ENCODE data around the gene CASKIN1. TPM values are rescaled to one million over a fixed set of nuclear protein-coding genes. Genes with fewer than 3 reads are reported as not detected.

The CASKIN1 gene
- total and polyA plus RNA-seq, 4 donors: under 0.01 to 0.17 (median 0.09) TPM; not detected in 1

DNA sequence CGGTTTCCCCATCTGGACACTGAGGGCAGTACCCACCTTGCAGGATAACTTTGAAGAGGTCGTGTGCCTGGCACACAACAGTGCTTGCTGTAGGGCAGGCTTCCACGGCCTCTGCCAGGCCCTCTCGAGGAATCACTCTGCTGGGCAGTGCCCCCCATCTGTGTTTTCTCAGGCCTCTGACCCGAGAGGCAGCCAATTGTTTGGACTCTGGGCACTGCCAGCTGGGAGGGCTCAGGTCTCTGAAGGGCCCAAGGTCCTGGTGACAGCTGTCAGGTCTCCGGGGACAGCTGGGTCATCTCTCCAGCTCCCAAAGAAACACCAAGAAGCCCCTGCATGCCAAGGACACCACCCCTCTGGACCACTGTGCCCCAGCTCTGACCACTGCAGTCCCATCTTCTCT lies 49.0 kb downstream of the CASKIN1 start:
- Histone ChIP-seq H3K9ac (ENCODE audit: low read depth in 1 of 2, low read length in 2 of 2) (no peak overlapping the region), H3K4me1 (ENCODE audit: control insufficient read depth in 4 of 4, insufficient read depth in 4 of 4, low read length in 3 of 4) (peaks cover 16 to 53% (median 50%) of the 10 kb centered on the region in 4 donors), H3K27ac (ENCODE audit: low read depth in 1 of 2, low read length in 2 of 2) (peak overlapping the region; percentile 87 to 90), H3K9me3 (ENCODE audit: control insufficient read depth in 4 of 4, low read length in 3 of 4) (no peaks in the 10 kb centered on the region), H3K4me3 (ENCODE audit: low read depth in 1 of 3, low read length in 3 of 3) (peak overlapping the region in 1 of 3 donors; percentile 24), H3K27me3 (ENCODE audit: control insufficient read depth in 4 of 4, insufficient read depth in 4 of 4, low read length in 3 of 4) (no peaks in the 10 kb centered on the region), H3K36me3 (ENCODE audit: control insufficient read depth in 4 of 4, insufficient read depth in 3 of 4, low read depth in 1 of 4, low read length in 3 of 4) (peaks cover 0 to 5% (median under 1%) of the 10 kb centered on the region in 4 donors)
- DNase-seq (ENCODE audit: low spot score): no peak
- no peak for TF ChIP-seq TAF1 (conservative IDR thresholded peaks at IDR 0.05)
- TF ChIP-seq HNF4A (conservative IDR thresholded peaks at IDR 0.05): peak in 1 of 2 donors; percentile 42
- WGBS: 40% methylated on average over 6 of the region's 6 CpGs

DNA sequence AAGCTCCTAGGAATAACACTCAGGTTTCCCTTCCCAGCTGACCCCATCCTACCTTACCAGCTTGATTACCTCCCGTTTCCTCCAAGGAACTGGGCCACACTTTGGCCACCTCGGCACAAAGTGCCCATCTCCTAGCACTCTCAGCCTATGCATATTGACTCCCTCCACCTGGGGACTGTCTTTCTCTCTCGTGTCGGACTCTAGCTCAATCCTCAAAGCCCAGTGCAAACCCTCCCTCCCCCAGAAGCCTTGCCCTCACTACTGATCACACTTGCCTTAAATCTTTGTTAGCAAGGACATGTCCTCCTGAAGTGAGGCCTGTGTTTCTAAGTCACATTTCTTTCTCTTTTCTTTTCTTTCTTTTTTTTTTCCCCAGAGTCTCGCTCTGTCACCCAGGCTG lies 50.6 kb downstream of the CASKIN1 start:
- WGBS: 93% methylated on average over 5 of the region's 5 CpGs
- H3K27me3 ChIP-seq (ENCODE audit: control insufficient read depth in 4 of 4, insufficient read depth in 4 of 4, low read length in 3 of 4): no peaks in the 10 kb centered on the region
- H3K27ac ChIP-seq (ENCODE audit: low read depth in 1 of 2, low read length in 2 of 2): no peak overlapping the region
- H3K9me3 ChIP-seq (ENCODE audit: control insufficient read depth in 4 of 4, low read length in 3 of 4): no peaks in the 10 kb centered on the region
- no peak overlapping the region for H3K9ac ChIP-seq (ENCODE audit: low read depth in 1 of 2, low read length in 2 of 2)
- no peak for DNase-seq (ENCODE audit: low spot score)
- H3K4me1 ChIP-seq (ENCODE audit: control insufficient read depth in 4 of 4, insufficient read depth in 4 of 4, low read length in 3 of 4): peaks cover 10 to 38% (median 34%) of the 10 kb centered on the region in 4 donors
- no peak overlapping the region for H3K4me3 ChIP-seq (ENCODE audit: low read depth in 1 of 3, low read length in 3 of 3)
- H3K36me3 ChIP-seq (ENCODE audit: control insufficient read depth in 4 of 4, insufficient read depth in 3 of 4, low read depth in 1 of 4, low read length in 3 of 4): no peaks in the 10 kb centered on the region
- TF ChIP-seq, protein P1, sequence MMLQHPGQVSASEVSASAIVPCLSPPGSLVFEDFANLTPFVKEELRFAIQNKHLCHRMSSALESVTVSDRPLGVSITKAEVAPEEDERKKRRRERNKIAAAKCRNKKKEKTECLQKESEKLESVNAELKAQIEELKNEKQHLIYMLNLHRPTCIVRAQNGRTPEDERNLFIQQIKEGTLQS (IDR thresholded peaks at IDR 0.05): no peak
- TF ChIP-seq RXRA (IDR thresholded peaks at IDR 0.05) (no peak), HNF4A (conservative IDR thresholded peaks at IDR 0.05) (no peak), GABPA (IDR thresholded peaks at IDR 0.05 in 1 of 2, conservative IDR thresholded peaks at IDR 0.05 in 1 of 2) (no peak), FOXA1 (IDR thresholded peaks at IDR 0.05) (no peak), HNF4G (IDR thresholded peaks at IDR 0.05) (no peak), NR2F2 (IDR thresholded peaks at IDR 0.05) (no peak), YY1 (IDR thresholded peaks at IDR 0.05) (no peak), TAF1 (conservative IDR thresholded peaks at IDR 0.05) (no peak), FOXA2 (IDR thresholded peaks at IDR 0.05) (no peak)
- TF ChIP-seq, protein P2, sequence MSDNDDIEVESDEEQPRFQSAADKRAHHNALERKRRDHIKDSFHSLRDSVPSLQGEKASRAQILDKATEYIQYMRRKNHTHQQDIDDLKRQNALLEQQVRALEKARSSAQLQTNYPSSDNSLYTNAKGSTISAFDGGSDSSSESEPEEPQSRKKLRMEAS (IDR thresholded peaks at IDR 0.05): no peak
- TF ChIP-seq, protein P3, sequence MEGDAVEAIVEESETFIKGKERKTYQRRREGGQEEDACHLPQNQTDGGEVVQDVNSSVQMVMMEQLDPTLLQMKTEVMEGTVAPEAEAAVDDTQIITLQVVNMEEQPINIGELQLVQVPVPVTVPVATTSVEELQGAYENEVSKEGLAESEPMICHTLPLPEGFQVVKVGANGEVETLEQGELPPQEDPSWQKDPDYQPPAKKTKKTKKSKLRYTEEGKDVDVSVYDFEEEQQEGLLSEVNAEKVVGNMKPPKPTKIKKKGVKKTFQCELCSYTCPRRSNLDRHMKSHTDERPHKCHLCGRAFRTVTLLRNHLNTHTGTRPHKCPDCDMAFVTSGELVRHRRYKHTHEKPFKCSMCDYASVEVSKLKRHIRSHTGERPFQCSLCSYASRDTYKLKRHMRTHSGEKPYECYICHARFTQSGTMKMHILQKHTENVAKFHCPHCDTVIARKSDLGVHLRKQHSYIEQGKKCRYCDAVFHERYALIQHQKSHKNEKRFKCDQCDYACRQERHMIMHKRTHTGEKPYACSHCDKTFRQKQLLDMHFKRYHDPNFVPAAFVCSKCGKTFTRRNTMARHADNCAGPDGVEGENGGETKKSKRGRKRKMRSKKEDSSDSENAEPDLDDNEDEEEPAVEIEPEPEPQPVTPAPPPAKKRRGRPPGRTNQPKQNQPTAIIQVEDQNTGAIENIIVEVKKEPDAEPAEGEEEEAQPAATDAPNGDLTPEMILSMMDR (IDR thresholded peaks at IDR 0.05; ENCODE audit: low read depth, low read length, missing input control): no peak
- TF ChIP-seq, protein P4, sequence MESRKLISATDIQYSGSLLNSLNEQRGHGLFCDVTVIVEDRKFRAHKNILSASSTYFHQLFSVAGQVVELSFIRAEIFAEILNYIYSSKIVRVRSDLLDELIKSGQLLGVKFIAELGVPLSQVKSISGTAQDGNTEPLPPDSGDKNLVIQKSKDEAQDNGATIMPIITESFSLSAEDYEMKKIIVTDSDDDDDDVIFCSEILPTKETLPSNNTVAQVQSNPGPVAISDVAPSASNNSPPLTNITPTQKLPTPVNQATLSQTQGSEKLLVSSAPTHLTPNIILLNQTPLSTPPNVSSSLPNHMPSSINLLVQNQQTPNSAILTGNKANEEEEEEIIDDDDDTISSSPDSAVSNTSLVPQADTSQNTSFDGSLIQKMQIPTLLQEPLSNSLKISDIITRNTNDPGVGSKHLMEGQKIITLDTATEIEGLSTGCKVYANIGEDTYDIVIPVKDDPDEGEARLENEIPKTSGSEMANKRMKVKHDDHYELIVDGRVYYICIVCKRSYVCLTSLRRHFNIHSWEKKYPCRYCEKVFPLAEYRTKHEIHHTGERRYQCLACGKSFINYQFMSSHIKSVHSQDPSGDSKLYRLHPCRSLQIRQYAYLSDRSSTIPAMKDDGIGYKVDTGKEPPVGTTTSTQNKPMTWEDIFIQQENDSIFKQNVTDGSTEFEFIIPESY (IDR thresholded peaks at IDR 0.05): no peak
- TF ChIP-seq, protein P5, sequence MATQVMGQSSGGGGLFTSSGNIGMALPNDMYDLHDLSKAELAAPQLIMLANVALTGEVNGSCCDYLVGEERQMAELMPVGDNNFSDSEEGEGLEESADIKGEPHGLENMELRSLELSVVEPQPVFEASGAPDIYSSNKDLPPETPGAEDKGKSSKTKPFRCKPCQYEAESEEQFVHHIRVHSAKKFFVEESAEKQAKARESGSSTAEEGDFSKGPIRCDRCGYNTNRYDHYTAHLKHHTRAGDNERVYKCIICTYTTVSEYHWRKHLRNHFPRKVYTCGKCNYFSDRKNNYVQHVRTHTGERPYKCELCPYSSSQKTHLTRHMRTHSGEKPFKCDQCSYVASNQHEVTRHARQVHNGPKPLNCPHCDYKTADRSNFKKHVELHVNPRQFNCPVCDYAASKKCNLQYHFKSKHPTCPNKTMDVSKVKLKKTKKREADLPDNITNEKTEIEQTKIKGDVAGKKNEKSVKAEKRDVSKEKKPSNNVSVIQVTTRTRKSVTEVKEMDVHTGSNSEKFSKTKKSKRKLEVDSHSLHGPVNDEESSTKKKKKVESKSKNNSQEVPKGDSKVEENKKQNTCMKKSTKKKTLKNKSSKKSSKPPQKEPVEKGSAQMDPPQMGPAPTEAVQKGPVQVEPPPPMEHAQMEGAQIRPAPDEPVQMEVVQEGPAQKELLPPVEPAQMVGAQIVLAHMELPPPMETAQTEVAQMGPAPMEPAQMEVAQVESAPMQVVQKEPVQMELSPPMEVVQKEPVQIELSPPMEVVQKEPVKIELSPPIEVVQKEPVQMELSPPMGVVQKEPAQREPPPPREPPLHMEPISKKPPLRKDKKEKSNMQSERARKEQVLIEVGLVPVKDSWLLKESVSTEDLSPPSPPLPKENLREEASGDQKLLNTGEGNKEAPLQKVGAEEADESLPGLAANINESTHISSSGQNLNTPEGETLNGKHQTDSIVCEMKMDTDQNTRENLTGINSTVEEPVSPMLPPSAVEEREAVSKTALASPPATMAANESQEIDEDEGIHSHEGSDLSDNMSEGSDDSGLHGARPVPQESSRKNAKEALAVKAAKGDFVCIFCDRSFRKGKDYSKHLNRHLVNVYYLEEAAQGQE (IDR thresholded peaks at IDR 0.05): no peak
